Caco-2 (cell line): ENCODE data around the gene C6orf163. TPM values are rescaled to one million over a fixed set of nuclear protein-coding genes. Genes with fewer than 3 reads are reported as not detected.
A peak's percentile ranks its signal among the peaks of the same experiment; 100 is the strongest.
"Not testable (repeated sequence)": the region's sequence is repeated elsewhere in the genome, so short reads cannot be mapped to it uniquely, and the experiment has no call there.

Experiments used
- Bru-seq: library from RNA; stranded (reverse); fragments of 400-500 nt; gene quantifications from one replicate; lab custom pipeline; 2021; lab: Mats Ljungman, UMichigan
- BruChase-seq, 2 experiments: library from RNA; stranded (reverse); fragments of 400-500 nt; gene quantifications; one replicate each; lab custom pipeline; 2021; lab: Mats Ljungman, UMichigan
- BruUV-seq: library from RNA; stranded (reverse); fragments of 400-500 nt; replicated peaks from 2 replicates; lab custom pipeline; 2021; lab: Mats Ljungman, UMichigan
- CTCF ChIA-PET: fragments of 300-600 bp; sonication (Branson Sonifier 250); formaldehyde crosslinking; loops from one replicate; lab custom pipeline; 2022; ENCODE audit warnings: antibody characterized with exemption; lab: Charles Lee
- POLR2A ChIA-PET: fragments of 300-600 bp; sonication (Branson Sonifier 250); formaldehyde crosslinking; loops from one replicate; lab custom pipeline; 2022; ENCODE audit warnings: antibody characterized with exemption; lab: Charles Lee
- DNase-seq, 2 experiments: peaks; one replicate each; pipeline versions ENCODE4 v3.0.0 to v3.0.0-alpha.2; 2020 to 2022
- H3K27me3 ChIP-seq: replicated peaks from 2 replicates; pipeline ENCODE4 v1.6.0; 2011; ENCODE audit warnings: low read length; ENCODE audit not compliant: control insufficient read depth, insufficient read depth
- H3K36me3 ChIP-seq: 2 replicates; pipeline ENCODE4 v1.5.1; 2011; ENCODE audit warnings: low read length; ENCODE audit not compliant: control insufficient read depth, insufficient read depth
- H3K4me1 ChIP-seq: fragments of 250-450 bp; sonication (Bioruptor Pico); 2 replicates; pipeline ENCODE4 v1.5.1; 2020; ENCODE audit warnings: mild to moderate bottlenecking
- H3K4me3 ChIP-seq: 2 replicates; pipeline ENCODE4 v1.5.1; 2011; ENCODE audit warnings: low read depth, mild to moderate bottlenecking, control low read depth, low read length
- H3K9me3 ChIP-seq: fragments of 250-450 bp; sonication (Bioruptor Pico); 2 replicates; pipeline ENCODE4 v1.5.1; 2020; ENCODE audit warnings: mild to moderate bottlenecking, moderate library complexity
- H3K27ac Mint-ChIP-seq: one replicate; pipeline ENCODE4 v1.8.0; 2022; ENCODE audit warnings: mixed read lengths; ENCODE audit not compliant: unreplicated experiment
- H3K27me3 Mint-ChIP-seq: one replicate; pipeline ENCODE4 v1.8.0; 2022; ENCODE audit warnings: mixed read lengths; ENCODE audit not compliant: insufficient read depth, unreplicated experiment
- H3K36me3 Mint-ChIP-seq: one replicate; pipeline ENCODE4 v1.8.0; 2022; ENCODE audit warnings: mild to moderate bottlenecking, mixed read lengths; ENCODE audit not compliant: insufficient read depth, unreplicated experiment
- H3K4me1 Mint-ChIP-seq: one replicate; pipeline ENCODE4 v1.8.0; 2022; ENCODE audit warnings: low read depth, mixed read lengths; ENCODE audit not compliant: unreplicated experiment
- H3K4me3 Mint-ChIP-seq: one replicate; pipeline ENCODE4 v1.8.0; 2022; ENCODE audit warnings: mild to moderate bottlenecking, moderate library complexity, mixed read lengths; ENCODE audit not compliant: unreplicated experiment
- H3K9me3 Mint-ChIP-seq: one replicate; pipeline ENCODE4 v1.8.0; 2022; ENCODE audit warnings: mixed read lengths; ENCODE audit not compliant: unreplicated experiment
- intact Hi-C: fragments of 100-400 bp; cut with micrococcal nuclease; formaldehyde crosslinking; loops from one replicate; pipeline ENCODE4 v1.10.0; 2022; ENCODE audit not compliant: unreplicated experiment
- long read RNA-seq: library from polyadenylated mRNA; stranded (forward); transcript quantifications from one replicate; pipeline ENCODE4 v2.0.0, GENCODE V29; 2022
- total RNA-seq: library from RNA; stranded (reverse); gene quantifications from 2 replicates; pipeline ENCODE4 v1.2.3, GENCODE V29; 2022
- TF ChIP-seq, protein P1 (sequence below), 2 experiments: fragments of 200-600 bp in 1 of 2; IDR thresholded peaks; 1 replicate in 1 of 2; 2 replicates in 1 of 2; pipeline versions ENCODE4 v1.5.1 to v1.8.0; 2011 to 2022; ENCODE audit warnings: antibody characterized with exemption in 1 of 2, control low read depth in 1 of 2, inconsistent platforms in 1 of 2, low read depth in 1 of 2, low read length in 1 of 2, mild to moderate bottlenecking in 1 of 2, moderate library complexity in 1 of 2; ENCODE audit not compliant: insufficient read depth in 1 of 2, severe bottlenecking in 1 of 2, unreplicated experiment in 1 of 2

Gene C6orf163
- total RNA-seq (2.3 and 3.3 TPM in 2 replicates), Bru-seq, nascent RNA (percentile 73 among the genes with signal in this experiment), BruChase-seq, experiment 1, labeled RNA remaining after a 2-hour chase (percentile 74 among the genes with signal in this experiment), BruChase-seq, experiment 2, labeled RNA remaining after a 6-hour chase (percentile 63 among the genes with signal in this experiment)
- long read RNA-seq, partial matches to known transcripts, result 0 of 1 reads
- long read RNA-seq, other reads (novel, unspliced or antisense), result 1 of 1 reads

DNA sequence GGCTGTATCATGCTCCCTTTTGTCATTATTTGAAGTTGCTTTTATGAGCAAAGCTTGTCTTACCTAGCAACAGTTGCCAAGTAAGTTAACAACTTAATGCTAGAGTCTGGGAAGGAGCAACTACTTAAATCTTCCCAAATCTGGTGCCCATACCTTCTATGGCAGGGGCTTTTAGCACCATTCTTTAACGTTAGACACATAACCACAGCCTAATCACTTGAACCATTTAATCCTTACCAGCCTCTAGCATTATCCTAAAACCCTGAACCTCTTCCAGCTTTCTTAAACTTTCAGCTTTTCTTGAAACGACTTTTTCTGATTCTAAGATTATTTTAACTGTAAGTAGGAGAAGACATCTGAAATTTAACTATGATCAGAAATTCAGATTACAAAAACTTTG lies at the start of gene C6orf163:
Gene C6orf163, plus strand, starts transcription at position 83 of the 400 bp plus-strand sequence. Its CDS starts 287 bp downstream, at position 370.
- CTCF ChIA-PET, result no interaction called here
- Histone ChIP-seq H3K27me3 (no peaks in the 10 kb centered on the region), H3K9me3 (no peaks in the 10 kb centered on the region), H3K36me3 (no peaks in the 10 kb centered on the region), H3K4me3 (no peak within 1 kb of the TSS), H3K4me1 (peaks cover 25% of the 10 kb centered on the region)
- POLR2A ChIA-PET, result no interaction called here
- intact Hi-C loops, result loop anchor here (5.0 kb wide), 1 partner anchor 272 kb away; no protein-coding TSS in a partner anchor
- Mint-ChIP-seq H3K4me1 (peaks cover 22% of the 10 kb centered on the region), H3K36me3 (no peaks in the 10 kb centered on the region), H3K4me3 (no peak within 1 kb of the TSS), H3K27me3 (no peaks in the 10 kb centered on the region), H3K9me3 (no peaks in the 10 kb centered on the region), H3K27ac (no peak within 1 kb of the TSS)
- TF ChIP-seq, protein P1, sequence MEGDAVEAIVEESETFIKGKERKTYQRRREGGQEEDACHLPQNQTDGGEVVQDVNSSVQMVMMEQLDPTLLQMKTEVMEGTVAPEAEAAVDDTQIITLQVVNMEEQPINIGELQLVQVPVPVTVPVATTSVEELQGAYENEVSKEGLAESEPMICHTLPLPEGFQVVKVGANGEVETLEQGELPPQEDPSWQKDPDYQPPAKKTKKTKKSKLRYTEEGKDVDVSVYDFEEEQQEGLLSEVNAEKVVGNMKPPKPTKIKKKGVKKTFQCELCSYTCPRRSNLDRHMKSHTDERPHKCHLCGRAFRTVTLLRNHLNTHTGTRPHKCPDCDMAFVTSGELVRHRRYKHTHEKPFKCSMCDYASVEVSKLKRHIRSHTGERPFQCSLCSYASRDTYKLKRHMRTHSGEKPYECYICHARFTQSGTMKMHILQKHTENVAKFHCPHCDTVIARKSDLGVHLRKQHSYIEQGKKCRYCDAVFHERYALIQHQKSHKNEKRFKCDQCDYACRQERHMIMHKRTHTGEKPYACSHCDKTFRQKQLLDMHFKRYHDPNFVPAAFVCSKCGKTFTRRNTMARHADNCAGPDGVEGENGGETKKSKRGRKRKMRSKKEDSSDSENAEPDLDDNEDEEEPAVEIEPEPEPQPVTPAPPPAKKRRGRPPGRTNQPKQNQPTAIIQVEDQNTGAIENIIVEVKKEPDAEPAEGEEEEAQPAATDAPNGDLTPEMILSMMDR (IDR thresholded peaks at IDR 0.05; ENCODE audit: insufficient read depth in 1 of 2, low read depth in 1 of 2, low read length in 1 of 2, severe bottlenecking in 1 of 2, unreplicated experiment in 1 of 2), result no peak
- no peak for DNase-seq
- BruUV-seq, result no TSS peak

- no peaks in the 10 kb centered on the region for H3K27me3 Mint-ChIP-seq
- TF ChIP-seq, protein P1 (IDR thresholded peaks at IDR 0.05; ENCODE audit: insufficient read depth in 1 of 2, low read depth in 1 of 2, low read length in 1 of 2, severe bottlenecking in 1 of 2, unreplicated experiment in 1 of 2), result no peak
- no peak for DNase-seq
- no peaks in the 10 kb centered on the region for H3K9me3 Mint-ChIP-seq
- H3K27ac Mint-ChIP-seq, result no peak overlapping the region
- intact Hi-C loops, result no loop called here
- no peaks in the 10 kb centered on the region for H3K27me3 ChIP-seq
- no TSS peak for BruUV-seq
- H3K36me3 ChIP-seq, result no peaks in the 10 kb centered on the region
- no peaks in the 10 kb centered on the region for H3K4me1 ChIP-seq
- POLR2A ChIA-PET, result no interaction called here
- no peaks in the 10 kb centered on the region for H3K36me3 Mint-ChIP-seq
- H3K4me3 ChIP-seq, result no peak overlapping the region
- H3K4me3 Mint-ChIP-seq, result no peak overlapping the region
- CTCF ChIA-PET, result no interaction called here
- no peaks in the 10 kb centered on the region; the same call in 1 of the 2 replicates for H3K9me3 ChIP-seq
- H3K4me1 Mint-ChIP-seq, result no peaks in the 10 kb centered on the region
These were observed 47.5 kb upstream of the C6orf163 start for GRCh38 chr6:87297119-87297518.

GRCh38 chr6:87301277-87301676 lies 43.3 kb upstream of the C6orf163 start:
- H3K27me3 ChIP-seq, H3K9me3 Mint-ChIP-seq, H3K36me3 ChIP-seq, H3K9me3 ChIP-seq, H3K36me3 Mint-ChIP-seq, H3K4me3 Mint-ChIP-seq, CTCF ChIA-PET, intact Hi-C loops, H3K4me3 ChIP-seq, H3K27ac Mint-ChIP-seq, H3K27me3 Mint-ChIP-seq, POLR2A ChIA-PET, H3K4me1 Mint-ChIP-seq, DNase-seq, BruUV-seq, H3K4me1 ChIP-seq: not testable (repeated sequence)
